ENCODE measurements around the gene ATG9A.

DNA sequence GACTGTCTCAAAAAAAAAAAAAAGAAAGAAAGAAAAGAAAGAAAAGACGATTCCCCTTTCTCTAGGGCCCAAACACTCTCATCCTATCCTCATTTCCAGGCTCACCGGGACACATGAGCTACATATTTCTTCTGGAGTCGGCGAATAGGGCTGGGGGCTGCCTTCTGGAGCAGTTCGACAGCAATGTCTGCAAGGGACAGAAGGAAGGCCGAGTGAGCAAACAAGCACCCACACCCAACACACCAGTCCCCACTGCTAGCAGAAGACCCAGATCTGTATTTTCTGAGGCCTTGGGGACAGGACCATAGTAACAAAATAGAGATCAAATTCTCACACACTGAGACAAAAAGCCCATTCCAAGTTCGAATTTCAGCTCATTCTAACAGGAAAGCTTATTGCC lies 54.0 kb downstream of the ATG9A start:
- TF ChIP-seq, protein P1, sequence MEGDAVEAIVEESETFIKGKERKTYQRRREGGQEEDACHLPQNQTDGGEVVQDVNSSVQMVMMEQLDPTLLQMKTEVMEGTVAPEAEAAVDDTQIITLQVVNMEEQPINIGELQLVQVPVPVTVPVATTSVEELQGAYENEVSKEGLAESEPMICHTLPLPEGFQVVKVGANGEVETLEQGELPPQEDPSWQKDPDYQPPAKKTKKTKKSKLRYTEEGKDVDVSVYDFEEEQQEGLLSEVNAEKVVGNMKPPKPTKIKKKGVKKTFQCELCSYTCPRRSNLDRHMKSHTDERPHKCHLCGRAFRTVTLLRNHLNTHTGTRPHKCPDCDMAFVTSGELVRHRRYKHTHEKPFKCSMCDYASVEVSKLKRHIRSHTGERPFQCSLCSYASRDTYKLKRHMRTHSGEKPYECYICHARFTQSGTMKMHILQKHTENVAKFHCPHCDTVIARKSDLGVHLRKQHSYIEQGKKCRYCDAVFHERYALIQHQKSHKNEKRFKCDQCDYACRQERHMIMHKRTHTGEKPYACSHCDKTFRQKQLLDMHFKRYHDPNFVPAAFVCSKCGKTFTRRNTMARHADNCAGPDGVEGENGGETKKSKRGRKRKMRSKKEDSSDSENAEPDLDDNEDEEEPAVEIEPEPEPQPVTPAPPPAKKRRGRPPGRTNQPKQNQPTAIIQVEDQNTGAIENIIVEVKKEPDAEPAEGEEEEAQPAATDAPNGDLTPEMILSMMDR (IDR thresholded peaks at IDR 0.05; ENCODE audit: insufficient read depth, low read length), result no peak
- TF ChIP-seq POLR2AphosphoS5 (IDR thresholded peaks at IDR 0.05; ENCODE audit: low read depth), result no peak
- TF ChIP-seq, protein P2, sequence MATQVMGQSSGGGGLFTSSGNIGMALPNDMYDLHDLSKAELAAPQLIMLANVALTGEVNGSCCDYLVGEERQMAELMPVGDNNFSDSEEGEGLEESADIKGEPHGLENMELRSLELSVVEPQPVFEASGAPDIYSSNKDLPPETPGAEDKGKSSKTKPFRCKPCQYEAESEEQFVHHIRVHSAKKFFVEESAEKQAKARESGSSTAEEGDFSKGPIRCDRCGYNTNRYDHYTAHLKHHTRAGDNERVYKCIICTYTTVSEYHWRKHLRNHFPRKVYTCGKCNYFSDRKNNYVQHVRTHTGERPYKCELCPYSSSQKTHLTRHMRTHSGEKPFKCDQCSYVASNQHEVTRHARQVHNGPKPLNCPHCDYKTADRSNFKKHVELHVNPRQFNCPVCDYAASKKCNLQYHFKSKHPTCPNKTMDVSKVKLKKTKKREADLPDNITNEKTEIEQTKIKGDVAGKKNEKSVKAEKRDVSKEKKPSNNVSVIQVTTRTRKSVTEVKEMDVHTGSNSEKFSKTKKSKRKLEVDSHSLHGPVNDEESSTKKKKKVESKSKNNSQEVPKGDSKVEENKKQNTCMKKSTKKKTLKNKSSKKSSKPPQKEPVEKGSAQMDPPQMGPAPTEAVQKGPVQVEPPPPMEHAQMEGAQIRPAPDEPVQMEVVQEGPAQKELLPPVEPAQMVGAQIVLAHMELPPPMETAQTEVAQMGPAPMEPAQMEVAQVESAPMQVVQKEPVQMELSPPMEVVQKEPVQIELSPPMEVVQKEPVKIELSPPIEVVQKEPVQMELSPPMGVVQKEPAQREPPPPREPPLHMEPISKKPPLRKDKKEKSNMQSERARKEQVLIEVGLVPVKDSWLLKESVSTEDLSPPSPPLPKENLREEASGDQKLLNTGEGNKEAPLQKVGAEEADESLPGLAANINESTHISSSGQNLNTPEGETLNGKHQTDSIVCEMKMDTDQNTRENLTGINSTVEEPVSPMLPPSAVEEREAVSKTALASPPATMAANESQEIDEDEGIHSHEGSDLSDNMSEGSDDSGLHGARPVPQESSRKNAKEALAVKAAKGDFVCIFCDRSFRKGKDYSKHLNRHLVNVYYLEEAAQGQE (IDR thresholded peaks at IDR 0.05; ENCODE audit: insufficient replicate concordance, low read depth), result no peak
